H9 (cell line): ENCODE results near the gene ACER3. TPM values are rescaled to one million over a fixed set of nuclear protein-coding genes. Genes with fewer than 3 reads are reported as not detected.

Experiments
- DNase-seq: peaks from one replicate; pipeline ENCODE4 v3.0.0-alpha.2; 2017
- H2AFZ ChIP-seq: one replicate; pipeline ENCODE4 v1.6.1; 2013; ENCODE audit warnings: mild to moderate bottlenecking, low read length, control low read depth, moderate library complexity
- H2AK5ac ChIP-seq: 2 replicates; pipeline ENCODE4 v1.6.1; 2013; ENCODE audit warnings: low read length, control low read depth, mixed read lengths; ENCODE audit not compliant: insufficient read length
- H2BK120ac ChIP-seq: one replicate; pipeline ENCODE4 v1.6.1; 2013; ENCODE audit warnings: low read depth, mild to moderate bottlenecking, low read length, control low read depth, inconsistent platforms; ENCODE audit not compliant: poor library complexity, severe bottlenecking
- H2BK12ac ChIP-seq: 2 replicates; pipeline ENCODE4 v1.6.1; 2013; ENCODE audit warnings: low read length, control low read depth, mixed read lengths, low read depth; ENCODE audit not compliant: insufficient read length
- H2BK15ac ChIP-seq: 2 replicates; pipeline ENCODE4 v1.6.1; 2013; ENCODE audit warnings: low read depth, low read length, control low read depth
- H2BK20ac ChIP-seq: one replicate; pipeline ENCODE4 v1.6.1; 2013; ENCODE audit warnings: low read depth, mild to moderate bottlenecking, low read length, control low read depth, inconsistent platforms; ENCODE audit not compliant: poor library complexity, severe bottlenecking
- H2BK5ac ChIP-seq: 2 replicates; pipeline ENCODE4 v1.6.1; 2013; ENCODE audit warnings: low read length, control low read depth, mixed read lengths; ENCODE audit not compliant: insufficient read length
- H3K14ac ChIP-seq: 2 replicates; pipeline ENCODE4 v1.6.1; 2013; ENCODE audit warnings: low read length, control low read depth; ENCODE audit not compliant: insufficient read depth
- H3K18ac ChIP-seq: 2 replicates; pipeline ENCODE4 v1.6.1; 2013; ENCODE audit warnings: low read depth, mild to moderate bottlenecking, mixed read lengths, low read length, control low read depth; ENCODE audit not compliant: insufficient read length
- H3K23ac ChIP-seq: 2 replicates; pipeline ENCODE4 v1.6.1; 2013; ENCODE audit warnings: low read length, control low read depth, mixed read lengths, low read depth; ENCODE audit not compliant: insufficient read length
- H3K23me2 ChIP-seq: 2 replicates; pipeline ENCODE4 v1.6.1; 2013; ENCODE audit warnings: low read depth, mild to moderate bottlenecking, mixed read lengths, low read length, control low read depth; ENCODE audit not compliant: insufficient read length, poor library complexity, severe bottlenecking
- H3K27ac ChIP-seq: 2 replicates; pipeline ENCODE4 v1.5.1; 2013; ENCODE audit warnings: low read length, control low read depth, mixed read lengths, low read depth; ENCODE audit not compliant: insufficient read length
- H3K27me3 ChIP-seq: 2 replicates; pipeline ENCODE4 v1.6.1; 2013; ENCODE audit warnings: low read length, control low read depth, inconsistent platforms; ENCODE audit not compliant: insufficient read depth
- H3K4ac ChIP-seq: 2 replicates; pipeline ENCODE4 v1.6.1; 2013; ENCODE audit warnings: low read depth, mild to moderate bottlenecking, control low read depth, inconsistent platforms, low read length, moderate library complexity
- H3K4me1 ChIP-seq: 2 replicates; pipeline ENCODE4 v1.6.1; 2013; ENCODE audit warnings: low read length, control low read depth, inconsistent platforms; ENCODE audit not compliant: insufficient read depth
- H3K4me2 ChIP-seq: 2 replicates; pipeline ENCODE4 v1.6.1; 2013; ENCODE audit warnings: low read length, control low read depth, mixed read lengths; ENCODE audit not compliant: insufficient read length, insufficient read depth
- H3K56ac ChIP-seq: 2 replicates; pipeline ENCODE4 v1.6.1; 2013; ENCODE audit warnings: low read depth, mild to moderate bottlenecking, mixed read lengths, low read length, control low read depth; ENCODE audit not compliant: insufficient read length
- H3K79me1 ChIP-seq: 2 replicates; pipeline ENCODE4 v1.6.1; 2013; ENCODE audit warnings: low read depth, mild to moderate bottlenecking, moderate library complexity, low read length, control low read depth, inconsistent platforms; ENCODE audit not compliant: insufficient read depth, poor library complexity, severe bottlenecking
- H3K79me2 ChIP-seq: 2 replicates; pipeline ENCODE4 v1.6.1; 2013; ENCODE audit warnings: low read length, control low read depth, inconsistent platforms; ENCODE audit not compliant: insufficient read depth
- H3K9ac ChIP-seq: 2 replicates; pipeline ENCODE4 v1.6.1; 2013; ENCODE audit warnings: low read length, control low read depth, mixed read lengths; ENCODE audit not compliant: insufficient read length; ENCODE audit errors: extremely low read depth
- H3K9me3 ChIP-seq: one replicate; pipeline ENCODE4 v1.6.1; 2013; ENCODE audit warnings: low read depth, low read length, inconsistent platforms; ENCODE audit not compliant: control insufficient read depth
- H3T11ph ChIP-seq: one replicate; pipeline ENCODE4 v1.6.1; 2013; ENCODE audit warnings: mild to moderate bottlenecking, low read length, control low read depth, inconsistent platforms
- H4K20me1 ChIP-seq: one replicate; pipeline ENCODE4 v1.6.1; 2013; ENCODE audit not compliant: control insufficient read depth, insufficient read length, insufficient read depth
- H4K5ac ChIP-seq: 2 replicates; pipeline ENCODE4 v1.6.1; 2013; ENCODE audit warnings: low read depth, mild to moderate bottlenecking, mixed read lengths, low read length, control low read depth; ENCODE audit not compliant: insufficient read length
- H4K8ac ChIP-seq: replicated peaks from 2 replicates; pipeline ENCODE4 v1.6.1; 2013; ENCODE audit warnings: low read length, control low read depth, mixed read lengths, low read depth; ENCODE audit not compliant: insufficient read length
- H4K91ac ChIP-seq: 2 replicates; pipeline ENCODE4 v1.6.1; 2013; ENCODE audit warnings: low read depth, mild to moderate bottlenecking, moderate library complexity, mixed read lengths, low read length, control low read depth; ENCODE audit not compliant: insufficient read length
- H3K27ac Mint-ChIP-seq, 3 experiments: 2 replicates in 2 of 3; 3 replicates in 1 of 3; pipeline ENCODE4 v1.8.0; 2020 to 2021; ENCODE audit warnings: mixed read lengths in 3 of 3, mild to moderate bottlenecking in 1 of 3, moderate library complexity in 1 of 3
- H3K27me3 Mint-ChIP-seq: 2 replicates; pipeline ENCODE4 v1.8.0; 2021; ENCODE audit warnings: low read depth, mild to moderate bottlenecking, moderate library complexity, mixed read lengths
- H3K36me3 Mint-ChIP-seq, 3 experiments: 2 replicates in 2 of 3; 3 replicates in 1 of 3; pipeline ENCODE4 v1.8.0; 2020 to 2021; ENCODE audit warnings: low read depth in 3 of 3, mixed read lengths in 3 of 3; ENCODE audit not compliant: insufficient read depth in 1 of 3
- H3K4me1 Mint-ChIP-seq, 2 experiments: 2 replicates each; pipeline ENCODE4 v1.8.0; 2020; ENCODE audit warnings: mixed read lengths in 2 of 2
- H3K4me3 Mint-ChIP-seq, 2 experiments: 2 replicates in 1 of 2; 3 replicates in 1 of 2; pipeline ENCODE4 v1.8.0; 2020 to 2021; ENCODE audit warnings: mild to moderate bottlenecking in 2 of 2, mixed read lengths in 2 of 2, moderate library complexity in 1 of 2
- H3K9me3 Mint-ChIP-seq, 2 experiments: 2 replicates in 1 of 2; 3 replicates in 1 of 2; pipeline ENCODE4 v1.8.0; 2020; ENCODE audit warnings: mild to moderate bottlenecking in 2 of 2, mixed read lengths in 2 of 2, moderate library complexity in 1 of 2
- CTCF ChIP-seq: fragments of 200-600 bp; sonication (generic); conservative IDR thresholded peaks from 3 replicates; pipeline ENCODE4 v1.8.0; 2021; ENCODE audit warnings: antibody characterized with exemption, mild to moderate bottlenecking
- WGBS: extraction: QIAGEN DNeasy Blood & Tissue Kit; methylation state at CpG from one replicate; pipeline ENCODE4 v1.1.7; 2013; ENCODE audit warnings: missing lambda C conversion rate, low lambda C conversion rate, mixed read lengths; ENCODE audit not compliant: insufficient read length; ENCODE audit errors: extremely low coverage; 5-methylcytosine and 5-hydroxymethylcytosine counted together
- total RNA-seq: library from RNA; stranded (reverse); gene quantifications from 2 replicates; pipeline ENCODE4 v1.2.1, GENCODE V29; 2021

ACER3 gene
- total RNA-seq, 1 experiment from 2014 or later: 14.7 TPM

GRCh38 chr11:76837696-76838677 lies 22.7 kb upstream of the ACER3 start:
- Histone ChIP-seq H3K4me2 (no peak overlapping the region), H3K4ac (no peak overlapping the region), H3K23ac (no peak overlapping the region), H3K9me3 (no peaks in the 10 kb centered on the region), H4K8ac (no peak overlapping the region), H3K56ac (no peak overlapping the region), H2AK5ac (no peak overlapping the region), H3K27me3 (no peaks in the 10 kb centered on the region), H3K9ac (no peak overlapping the region), H2AFZ (no peak overlapping the region), H2BK15ac (no peak overlapping the region), H2BK12ac (no peak overlapping the region), H3K79me2 (no peaks in the 10 kb centered on the region), H3K27ac (no peak overlapping the region), H3K14ac (no peak overlapping the region), H4K91ac (no peak overlapping the region), H3K79me1 (no peaks in the 10 kb centered on the region), H2BK20ac (no peak overlapping the region), H3K18ac (no peak overlapping the region), H4K5ac (no peak overlapping the region), H3K23me2 (no peaks in the 10 kb centered on the region), H3K4me1 (no peaks in the 10 kb centered on the region), H2BK5ac (no peak overlapping the region), H4K20me1 (no peaks in the 10 kb centered on the region), H2BK120ac (no peak overlapping the region), H3T11ph (no peak overlapping the region)
- no peaks in the 10 kb centered on the region for H3K36me3 Mint-ChIP-seq
- H3K4me1 Mint-ChIP-seq: peaks cover 18 to 24% of the 10 kb centered on the region in 2 experiments
- peaks cover 6% of the 10 kb centered on the region for H3K27me3 Mint-ChIP-seq
- TF ChIP-seq CTCF: no peak
- DNase-seq: no peak
- no peak overlapping the region; a peak in 1 of 7 replicates for H3K27ac Mint-ChIP-seq
- no CpG with 5 or more reads among the region's 7 CpGs for WGBS
- H3K4me3 Mint-ChIP-seq: no peak overlapping the region
- H3K9me3 Mint-ChIP-seq: no peaks in the 10 kb centered on the region; a peak in 1 of 5 replicates
